HepG2 (cell line): Measurements from ENCODE around the gene CAPG.

Source experiments
- BHLHE40 ChIP-seq: IDR thresholded peaks from 2 replicates; pipeline ENCODE4 v1.6.1; 2011; ENCODE audit warnings: low read length, improper control_type of control experiment
- CAMTA2 ChIP-seq: sonication (generic); formaldehyde crosslinking; IDR thresholded peaks from 2 replicates; pipeline ENCODE4 v1.4.0; 2020; ENCODE audit warnings: mild to moderate bottlenecking, missing genetic modification reagents, borderline replicate concordance
- CHD4 ChIP-seq: fragments of 200-600 bp; sonication (generic); IDR thresholded peaks from 2 replicates; pipeline ENCODE4 v1.7.0; 2017; ENCODE audit warnings: mild to moderate bottlenecking, low read length, borderline replicate concordance
- FOXC1 ChIP-seq: sonication (generic); formaldehyde crosslinking; IDR thresholded peaks from 2 replicates; pipeline ENCODE4 v1.8.0; 2022; ENCODE audit warnings: mild to moderate bottlenecking, missing genetic modification reagents, borderline replicate concordance
- HDAC6 ChIP-seq: fragments of 200-600 bp; sonication (generic); IDR thresholded peaks from 2 replicates; pipeline ENCODE4 v1.7.0; 2017; ENCODE audit warnings: mild to moderate bottlenecking, antibody characterized with exemption, low read length, low read depth
- MXI1 ChIP-seq: IDR thresholded peaks from 3 replicates; pipeline ENCODE4 v1.6.1; 2012; ENCODE audit warnings: low read depth, low read length, inconsistent platforms, borderline replicate concordance
- POLR2AphosphoS5 ChIP-seq: IDR thresholded peaks from 2 replicates; pipeline ENCODE4 v1.6.1; 2012; ENCODE audit warnings: low read depth, low read length
- ZNF605 ChIP-seq: sonication (generic); formaldehyde crosslinking; IDR thresholded peaks from 2 replicates; pipeline ENCODE4 v1.8.0; 2022; ENCODE audit warnings: mild to moderate bottlenecking, missing genetic modification reagents
- TF ChIP-seq, protein P1 (sequence below): sonication (generic); formaldehyde crosslinking; IDR thresholded peaks from 2 replicates; pipeline ENCODE4 v1.9.0; 2021; ENCODE audit warnings: missing genetic modification reagents, borderline replicate concordance
- TF ChIP-seq, protein P2 (sequence below): sonication (generic); formaldehyde crosslinking; IDR thresholded peaks from 2 replicates; pipeline ENCODE4 v1.4.0; 2020; ENCODE audit warnings: missing genetic modification reagents; ENCODE audit errors: not compliant biosample characterization
- TF ChIP-seq, protein P3 (sequence below): sonication (generic); formaldehyde crosslinking; IDR thresholded peaks from 2 replicates; pipeline ENCODE4 v1.5.0; 2020; ENCODE audit warnings: mild to moderate bottlenecking, missing genetic modification reagents, moderate library complexity
- TF ChIP-seq, protein P4 (sequence below): IDR thresholded peaks from 2 replicates; pipeline ENCODE4 v1.6.1; 2016; ENCODE audit warnings: missing compliant biosample characterization, missing genetic modification reagents, borderline replicate concordance

DNA sequence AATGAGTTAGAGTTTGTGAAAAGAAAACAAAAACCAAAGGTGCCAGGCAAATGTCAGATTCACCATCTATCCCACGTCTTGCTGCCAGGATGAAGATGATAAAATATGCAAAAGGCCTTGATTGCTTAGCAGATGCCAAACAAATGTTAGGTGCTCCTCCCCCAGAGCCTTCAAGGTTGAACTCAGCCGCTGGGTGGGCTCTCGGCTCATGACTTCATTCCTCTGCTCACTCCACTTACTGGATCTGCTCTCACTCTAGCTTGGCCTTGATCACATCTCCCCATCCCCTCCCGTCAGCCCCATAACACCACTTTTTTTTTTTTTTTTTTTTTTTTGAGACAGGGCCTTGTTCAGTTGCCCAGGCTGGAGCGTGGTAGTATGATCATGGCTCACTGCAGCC lies 46.9 kb upstream of the CAPG start:
- TF ChIP-seq HDAC6 (no peak), CHD4 (no peak), MXI1 (no peak), BHLHE40 (no peak), FOXC1 (CRISPR knock-in tag) (no peak), POLR2AphosphoS5 (no peak), ZNF605 (CRISPR knock-in tag) (no peak), CAMTA2 (CRISPR knock-in tag) (no peak)
- TF ChIP-seq, protein P1, sequence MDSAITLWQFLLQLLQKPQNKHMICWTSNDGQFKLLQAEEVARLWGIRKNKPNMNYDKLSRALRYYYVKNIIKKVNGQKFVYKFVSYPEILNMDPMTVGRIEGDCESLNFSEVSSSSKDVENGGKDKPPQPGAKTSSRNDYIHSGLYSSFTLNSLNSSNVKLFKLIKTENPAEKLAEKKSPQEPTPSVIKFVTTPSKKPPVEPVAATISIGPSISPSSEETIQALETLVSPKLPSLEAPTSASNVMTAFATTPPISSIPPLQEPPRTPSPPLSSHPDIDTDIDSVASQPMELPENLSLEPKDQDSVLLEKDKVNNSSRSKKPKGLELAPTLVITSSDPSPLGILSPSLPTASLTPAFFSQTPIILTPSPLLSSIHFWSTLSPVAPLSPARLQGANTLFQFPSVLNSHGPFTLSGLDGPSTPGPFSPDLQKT: no peak
- TF ChIP-seq, protein P2, sequence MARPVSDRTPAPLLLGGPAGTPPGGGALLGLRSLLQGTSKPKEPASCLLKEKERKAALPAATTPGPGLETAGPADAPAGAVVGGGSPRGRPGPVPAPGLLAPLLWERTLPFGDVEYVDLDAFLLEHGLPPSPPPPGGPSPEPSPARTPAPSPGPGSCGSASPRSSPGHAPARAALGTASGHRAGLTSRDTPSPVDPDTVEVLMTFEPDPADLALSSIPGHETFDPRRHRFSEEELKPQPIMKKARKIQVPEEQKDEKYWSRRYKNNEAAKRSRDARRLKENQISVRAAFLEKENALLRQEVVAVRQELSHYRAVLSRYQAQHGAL (CRISPR knock-in tag): no peak
- TF ChIP-seq, protein P3, sequence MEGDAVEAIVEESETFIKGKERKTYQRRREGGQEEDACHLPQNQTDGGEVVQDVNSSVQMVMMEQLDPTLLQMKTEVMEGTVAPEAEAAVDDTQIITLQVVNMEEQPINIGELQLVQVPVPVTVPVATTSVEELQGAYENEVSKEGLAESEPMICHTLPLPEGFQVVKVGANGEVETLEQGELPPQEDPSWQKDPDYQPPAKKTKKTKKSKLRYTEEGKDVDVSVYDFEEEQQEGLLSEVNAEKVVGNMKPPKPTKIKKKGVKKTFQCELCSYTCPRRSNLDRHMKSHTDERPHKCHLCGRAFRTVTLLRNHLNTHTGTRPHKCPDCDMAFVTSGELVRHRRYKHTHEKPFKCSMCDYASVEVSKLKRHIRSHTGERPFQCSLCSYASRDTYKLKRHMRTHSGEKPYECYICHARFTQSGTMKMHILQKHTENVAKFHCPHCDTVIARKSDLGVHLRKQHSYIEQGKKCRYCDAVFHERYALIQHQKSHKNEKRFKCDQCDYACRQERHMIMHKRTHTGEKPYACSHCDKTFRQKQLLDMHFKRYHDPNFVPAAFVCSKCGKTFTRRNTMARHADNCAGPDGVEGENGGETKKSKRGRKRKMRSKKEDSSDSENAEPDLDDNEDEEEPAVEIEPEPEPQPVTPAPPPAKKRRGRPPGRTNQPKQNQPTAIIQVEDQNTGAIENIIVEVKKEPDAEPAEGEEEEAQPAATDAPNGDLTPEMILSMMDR (CRISPR knock-in tag): no peak
- TF ChIP-seq, protein P4, sequence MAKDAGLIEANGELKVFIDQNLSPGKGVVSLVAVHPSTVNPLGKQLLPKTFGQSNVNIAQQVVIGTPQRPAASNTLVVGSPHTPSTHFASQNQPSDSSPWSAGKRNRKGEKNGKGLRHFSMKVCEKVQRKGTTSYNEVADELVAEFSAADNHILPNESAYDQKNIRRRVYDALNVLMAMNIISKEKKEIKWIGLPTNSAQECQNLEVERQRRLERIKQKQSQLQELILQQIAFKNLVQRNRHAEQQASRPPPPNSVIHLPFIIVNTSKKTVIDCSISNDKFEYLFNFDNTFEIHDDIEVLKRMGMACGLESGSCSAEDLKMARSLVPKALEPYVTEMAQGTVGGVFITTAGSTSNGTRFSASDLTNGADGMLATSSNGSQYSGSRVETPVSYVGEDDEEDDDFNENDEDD (CRISPR knock-in tag): no peak
